Measurements from ENCODE around the gene EEF1B2. TPM values are rescaled to one million over a fixed set of nuclear protein-coding genes. Genes with fewer than 3 reads are reported as not detected.
"Not testable (repeated sequence)": the region's sequence is repeated elsewhere in the genome, so short reads cannot be mapped to it uniquely, and the experiment has no call there.

Gene EEF1B2
- total RNA-seq, 1 donor from 2014 or later: 436 TPM

DNA sequence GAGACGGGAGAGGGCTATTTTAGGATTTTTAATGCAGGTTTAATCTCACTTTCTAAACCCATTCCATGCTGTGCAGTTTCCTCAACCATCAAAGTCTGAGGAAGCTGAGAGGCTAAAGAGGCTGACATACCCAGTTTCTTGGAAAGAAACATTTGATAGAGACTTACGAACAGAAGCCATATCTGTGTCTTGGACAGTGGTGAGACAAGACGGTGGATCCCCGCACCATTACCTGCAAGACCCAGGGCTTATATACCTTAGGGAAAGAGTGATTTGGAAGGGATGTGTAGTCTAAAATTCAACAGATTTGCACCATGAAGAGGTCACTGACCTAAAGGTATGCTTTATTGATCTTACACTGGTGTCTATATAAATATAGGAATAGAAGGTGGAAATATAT is 13.5 kb downstream of the EEF1B2 start:
- Mint-ChIP-seq H3K4me1 (ENCODE audit: low read depth) (no peaks in the 10 kb centered on the region), H3K36me3 (ENCODE audit: low read depth) (peaks cover 7% of the 10 kb centered on the region), H3K27ac (ENCODE audit: unreplicated experiment) (no peak overlapping the region), H3K9me3 (ENCODE audit: low read depth) (peaks cover 3% of the 10 kb centered on the region), H3K4me3 (ENCODE audit: unreplicated experiment) (no peak overlapping the region), H3K27me3 (ENCODE audit: low read depth) (no peaks in the 10 kb centered on the region)
- TF ChIP-seq, protein P1, sequence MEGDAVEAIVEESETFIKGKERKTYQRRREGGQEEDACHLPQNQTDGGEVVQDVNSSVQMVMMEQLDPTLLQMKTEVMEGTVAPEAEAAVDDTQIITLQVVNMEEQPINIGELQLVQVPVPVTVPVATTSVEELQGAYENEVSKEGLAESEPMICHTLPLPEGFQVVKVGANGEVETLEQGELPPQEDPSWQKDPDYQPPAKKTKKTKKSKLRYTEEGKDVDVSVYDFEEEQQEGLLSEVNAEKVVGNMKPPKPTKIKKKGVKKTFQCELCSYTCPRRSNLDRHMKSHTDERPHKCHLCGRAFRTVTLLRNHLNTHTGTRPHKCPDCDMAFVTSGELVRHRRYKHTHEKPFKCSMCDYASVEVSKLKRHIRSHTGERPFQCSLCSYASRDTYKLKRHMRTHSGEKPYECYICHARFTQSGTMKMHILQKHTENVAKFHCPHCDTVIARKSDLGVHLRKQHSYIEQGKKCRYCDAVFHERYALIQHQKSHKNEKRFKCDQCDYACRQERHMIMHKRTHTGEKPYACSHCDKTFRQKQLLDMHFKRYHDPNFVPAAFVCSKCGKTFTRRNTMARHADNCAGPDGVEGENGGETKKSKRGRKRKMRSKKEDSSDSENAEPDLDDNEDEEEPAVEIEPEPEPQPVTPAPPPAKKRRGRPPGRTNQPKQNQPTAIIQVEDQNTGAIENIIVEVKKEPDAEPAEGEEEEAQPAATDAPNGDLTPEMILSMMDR (IDR thresholded peaks at IDR 0.05): no peak
- DNase-seq (ENCODE audit: low spot score): no peak

GRCh38 chr2:206176121-206176520 is 16.4 kb downstream of the EEF1B2 start:
- Mint-ChIP-seq H3K27me3 (ENCODE audit: low read depth) (no peaks in the 10 kb centered on the region), H3K4me3 (ENCODE audit: unreplicated experiment) (no peak overlapping the region), H3K27ac (ENCODE audit: unreplicated experiment) (no peak overlapping the region), H3K9me3 (ENCODE audit: low read depth) (no peaks in the 10 kb centered on the region), H3K4me1 (ENCODE audit: low read depth) (no peaks in the 10 kb centered on the region), H3K36me3 (ENCODE audit: low read depth) (no peaks in the 10 kb centered on the region)
- TF ChIP-seq, protein P1 (IDR thresholded peaks at IDR 0.05): no peak
- DNase-seq (ENCODE audit: low spot score): no peak

GRCh38 chr2:206176901-206177300 is 17.2 kb downstream of the EEF1B2 start:
- Mint-ChIP-seq H3K36me3 (ENCODE audit: low read depth) (no peaks in the 10 kb centered on the region), H3K27me3 (ENCODE audit: low read depth) (no peaks in the 10 kb centered on the region), H3K4me3 (ENCODE audit: unreplicated experiment) (no peak overlapping the region), H3K27ac (ENCODE audit: unreplicated experiment) (no peak overlapping the region), H3K9me3 (ENCODE audit: low read depth) (no peaks in the 10 kb centered on the region), H3K4me1 (ENCODE audit: low read depth) (no peaks in the 10 kb centered on the region)
- no peak for DNase-seq (ENCODE audit: low spot score)
- TF ChIP-seq, protein P1 (IDR thresholded peaks at IDR 0.05): no peak

- not testable (repeated sequence) for H3K27ac Mint-ChIP-seq (ENCODE audit: unreplicated experiment); DNase-seq (ENCODE audit: low spot score); H3K36me3 Mint-ChIP-seq (ENCODE audit: low read depth); H3K27me3 Mint-ChIP-seq (ENCODE audit: low read depth); H3K4me3 Mint-ChIP-seq (ENCODE audit: unreplicated experiment); H3K9me3 Mint-ChIP-seq (ENCODE audit: low read depth); H3K4me1 Mint-ChIP-seq (ENCODE audit: low read depth)
Measured at GRCh38 chr2:206181526-206181925, 21.8 kb downstream of the EEF1B2 start.

GRCh38 chr2:206189691-206190090 is 30.0 kb downstream of the EEF1B2 start:
- H3K4me1 Mint-ChIP-seq (ENCODE audit: low read depth): no peaks in the 10 kb centered on the region
- TF ChIP-seq, protein P1 (IDR thresholded peaks at IDR 0.05): no peak
- no peaks in the 10 kb centered on the region for H3K27me3 Mint-ChIP-seq (ENCODE audit: low read depth)
- H3K9me3 Mint-ChIP-seq (ENCODE audit: low read depth): no peaks in the 10 kb centered on the region
- no peak for DNase-seq (ENCODE audit: low spot score)
- H3K36me3 Mint-ChIP-seq (ENCODE audit: low read depth): peaks cover 3% of the 10 kb centered on the region
- no peak overlapping the region for H3K27ac Mint-ChIP-seq (ENCODE audit: unreplicated experiment)
- no peak overlapping the region for H3K4me3 Mint-ChIP-seq (ENCODE audit: unreplicated experiment)

- Mint-ChIP-seq H3K27me3 (ENCODE audit: low read depth) (no peaks in the 10 kb centered on the region), H3K36me3 (ENCODE audit: low read depth) (peaks cover 3% of the 10 kb centered on the region), H3K27ac (ENCODE audit: unreplicated experiment) (no peak overlapping the region), H3K4me1 (ENCODE audit: low read depth) (no peaks in the 10 kb centered on the region), H3K9me3 (ENCODE audit: low read depth) (no peaks in the 10 kb centered on the region), H3K4me3 (ENCODE audit: unreplicated experiment) (no peak overlapping the region)
- DNase-seq (ENCODE audit: low spot score): no peak
- TF ChIP-seq, protein P1 (IDR thresholded peaks at IDR 0.05): no peak
Measured at GRCh38 chr2:206190111-206190510, 30.4 kb downstream of the EEF1B2 start.
